GM23338 (cell line): ENCODE data around the gene RHBDD1.

Experiments used
- CTCF ChIP-seq, 2 experiments: fragments of 200-600 bp in 1 of 2; sonication (generic) in 1 of 2; conservative IDR thresholded peaks; 2 replicates each; pipeline versions ENCODE4 v1.5.1 to v1.6.1; 2016 to 2017; ENCODE audit warnings: antibody characterized with exemption in 2 of 2, low read depth in 2 of 2, mild to moderate bottlenecking in 2 of 2, moderate library complexity in 1 of 2
- EZH2 ChIP-seq: fragments of 200-600 bp; sonication (generic); IDR thresholded peaks from one replicate; pipeline ENCODE4 v1.8.0; 2017; ENCODE audit warnings: antibody characterized with exemption, mild to moderate bottlenecking, low read depth; ENCODE audit not compliant: unreplicated experiment
- EZH2phosphoT487 ChIP-seq: fragments of 200-600 bp; sonication (generic); IDR thresholded peaks from one replicate; pipeline ENCODE4 v1.8.1; 2018; ENCODE audit warnings: antibody characterized with exemption; ENCODE audit not compliant: unreplicated experiment
- POLR2AphosphoS5 ChIP-seq: IDR thresholded peaks from 2 replicates; pipeline ENCODE4 v1.6.1; 2016; ENCODE audit warnings: antibody characterized with exemption, low read depth
- REST ChIP-seq: IDR thresholded peaks from one replicate; pipeline ENCODE4 v1.6.1; 2018; ENCODE audit warnings: antibody characterized with exemption; ENCODE audit not compliant: unreplicated experiment

DNA sequence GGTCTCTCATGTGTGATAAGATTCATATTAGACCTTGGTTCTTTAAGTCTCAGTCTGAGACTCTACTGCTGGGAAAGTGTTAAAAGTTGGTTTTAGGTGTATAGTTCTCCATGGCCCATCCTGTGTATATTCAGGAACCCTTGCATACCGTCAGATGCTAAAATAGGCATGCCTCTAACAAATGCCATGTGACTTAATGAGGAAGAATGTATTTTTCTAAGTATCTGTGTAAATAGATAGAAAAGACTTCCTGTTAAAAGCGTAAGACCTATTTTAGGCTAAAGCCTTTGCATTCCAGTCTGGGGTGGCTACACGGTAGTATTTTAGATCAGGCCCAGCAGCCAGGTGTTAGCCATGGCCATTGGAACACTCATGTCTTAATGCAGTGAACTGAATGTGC lies 73.3 kb downstream of the RHBDD1 start:
- TF ChIP-seq CTCF (conservative IDR thresholded peaks at IDR 0.05; ENCODE audit: low read depth in 2 of 2) (no peak), POLR2AphosphoS5 (no peak), REST (no peak), EZH2 (no peak), EZH2phosphoT487 (no peak)
